BJ (cell line): Measurements from ENCODE around the gene WDTC1. TPM values are rescaled to one million over a fixed set of nuclear protein-coding genes. Genes with fewer than 3 reads are reported as not detected.
"Not testable (repeated sequence)": the region's sequence is repeated elsewhere in the genome, so short reads cannot be mapped to it uniquely, and the experiment has no call there.

Experiments used
- CTCF ChIA-PET: fragments of 350-600 bp; formaldehyde crosslinking; extraction: SDS; loops from one replicate; lab custom pipeline; 2021; ENCODE audit warnings: antibody characterized with exemption, inconsistent platforms; lab: Yijun Ruan, JAX
- POLR2A ChIA-PET: fragments of 300-600 bp; sonication (Branson Sonifier 250); formaldehyde crosslinking; extraction: SDS; loops from one replicate; lab custom pipeline; 2021; ENCODE audit warnings: antibody characterized with exemption; lab: Charles Lee
- DNase-seq: peaks from one replicate; pipeline ENCODE4 v3.0.0-alpha.2; 2011; ENCODE audit warnings: low read depth
- H3K27me3 ChIP-seq: 2 replicates; pipeline ENCODE4 v1.6.0; 2011; ENCODE audit warnings: low read length; ENCODE audit not compliant: control insufficient read depth, insufficient read depth
- H3K36me3 ChIP-seq: 2 replicates; pipeline ENCODE4 v1.5.1; 2011; ENCODE audit warnings: low read length; ENCODE audit not compliant: control insufficient read depth, insufficient read depth
- H3K4me3 ChIP-seq: 2 replicates; pipeline ENCODE4 v1.5.1; 2011; ENCODE audit warnings: low read depth, mild to moderate bottlenecking, control low read depth, low read length
- polyA plus RNA-seq: library from polyadenylated mRNA; depleted of rRNA; stranded (reverse); fragments of >200 nt; gene quantifications from 2 replicates; pipeline ENCODE4 v1.2.3, GENCODE V29; 2011
- TF ChIP-seq, protein P1 (sequence below): IDR thresholded peaks from 2 replicates; pipeline ENCODE4 v1.5.1; 2011; ENCODE audit warnings: low read depth, mild to moderate bottlenecking, control low read depth, inconsistent platforms, low read length, moderate library complexity; ENCODE audit not compliant: insufficient read depth

Gene WDTC1
- polyA plus RNA-seq, 1 experiment = 16.4 TPM

DNA sequence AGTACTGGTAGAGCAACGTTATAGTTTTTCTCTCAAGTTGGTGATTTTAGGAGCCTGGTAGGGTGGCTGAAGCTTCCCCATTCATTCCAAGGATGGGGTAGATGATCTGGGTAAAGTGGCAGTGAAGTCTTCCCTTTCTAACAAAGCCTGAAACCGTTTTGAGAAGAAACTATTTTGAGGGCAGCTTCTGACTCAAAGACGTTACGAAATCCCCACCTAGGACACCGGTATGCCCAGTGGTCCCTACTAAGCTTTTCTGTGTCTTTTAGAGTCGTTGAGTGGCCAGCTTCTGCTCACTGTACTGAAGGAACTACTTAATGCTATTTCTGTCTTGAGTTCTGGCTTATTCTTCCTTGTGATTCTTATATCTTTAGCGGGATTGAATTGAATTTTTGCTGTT lies 1.4 kb downstream of the WDTC1 start:
- CTCF ChIA-PET = interaction anchor here (1.1 to 1.4 kb wide), 2 partner anchors 60 to 133 kb away, joined by 4 to 5 read pairs; no protein-coding TSS in a partner anchor
- Histone ChIP-seq H3K27me3 (no peaks in the 10 kb centered on the region), H3K4me3 (peak overlapping the region; percentile 73), H3K36me3 (no peaks in the 10 kb centered on the region)
- TF ChIP-seq, protein P1, sequence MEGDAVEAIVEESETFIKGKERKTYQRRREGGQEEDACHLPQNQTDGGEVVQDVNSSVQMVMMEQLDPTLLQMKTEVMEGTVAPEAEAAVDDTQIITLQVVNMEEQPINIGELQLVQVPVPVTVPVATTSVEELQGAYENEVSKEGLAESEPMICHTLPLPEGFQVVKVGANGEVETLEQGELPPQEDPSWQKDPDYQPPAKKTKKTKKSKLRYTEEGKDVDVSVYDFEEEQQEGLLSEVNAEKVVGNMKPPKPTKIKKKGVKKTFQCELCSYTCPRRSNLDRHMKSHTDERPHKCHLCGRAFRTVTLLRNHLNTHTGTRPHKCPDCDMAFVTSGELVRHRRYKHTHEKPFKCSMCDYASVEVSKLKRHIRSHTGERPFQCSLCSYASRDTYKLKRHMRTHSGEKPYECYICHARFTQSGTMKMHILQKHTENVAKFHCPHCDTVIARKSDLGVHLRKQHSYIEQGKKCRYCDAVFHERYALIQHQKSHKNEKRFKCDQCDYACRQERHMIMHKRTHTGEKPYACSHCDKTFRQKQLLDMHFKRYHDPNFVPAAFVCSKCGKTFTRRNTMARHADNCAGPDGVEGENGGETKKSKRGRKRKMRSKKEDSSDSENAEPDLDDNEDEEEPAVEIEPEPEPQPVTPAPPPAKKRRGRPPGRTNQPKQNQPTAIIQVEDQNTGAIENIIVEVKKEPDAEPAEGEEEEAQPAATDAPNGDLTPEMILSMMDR = no peak
- POLR2A ChIA-PET = no interaction called here
- DNase-seq = no peak

- ChIA-PET POLR2A (no interaction called here), CTCF (interaction anchor here (0.7 to 1.5 kb wide), 3 partner anchors 25 to 191 kb away, joined by 3 to 4 read pairs (median 4); no protein-coding TSS in a partner anchor)
- Histone ChIP-seq H3K4me3 (no peak overlapping the region), H3K36me3 (no peaks in the 10 kb centered on the region), H3K27me3 (no peaks in the 10 kb centered on the region)
- no peak for DNase-seq
- TF ChIP-seq, protein P1 = no peak
These were observed 2.7 kb downstream of the WDTC1 start for GRCh38 chr1:27237112-27237511.

GRCh38 chr1:27238032-27238431 lies 3.6 kb downstream of the WDTC1 start:
- ChIA-PET POLR2A (no interaction called here), CTCF (interaction anchor here (1.1 to 1.5 kb wide), 3 partner anchors 40 to 192 kb away, joined by 3 to 4 read pairs (median 4); no protein-coding TSS in a partner anchor)
- Histone ChIP-seq H3K4me3 (no peak overlapping the region), H3K36me3 (no peaks in the 10 kb centered on the region), H3K27me3 (no peaks in the 10 kb centered on the region)
- DNase-seq = no peak
- TF ChIP-seq, protein P1 = no peak

GRCh38 chr1:27241677-27242076 lies 7.2 kb downstream of the WDTC1 start:
- TF ChIP-seq, protein P1 = no peak
- CTCF ChIA-PET = interaction anchor here (1.2 to 1.3 kb wide), 2 partner anchors 9 to 42 kb away, joined by 3 to 4 read pairs; no protein-coding TSS in a partner anchor
- Histone ChIP-seq H3K27me3 (no peaks in the 10 kb centered on the region), H3K4me3 (no peak overlapping the region), H3K36me3 (no peaks in the 10 kb centered on the region)
- POLR2A ChIA-PET = no interaction called here
- DNase-seq = no peak

DNA sequence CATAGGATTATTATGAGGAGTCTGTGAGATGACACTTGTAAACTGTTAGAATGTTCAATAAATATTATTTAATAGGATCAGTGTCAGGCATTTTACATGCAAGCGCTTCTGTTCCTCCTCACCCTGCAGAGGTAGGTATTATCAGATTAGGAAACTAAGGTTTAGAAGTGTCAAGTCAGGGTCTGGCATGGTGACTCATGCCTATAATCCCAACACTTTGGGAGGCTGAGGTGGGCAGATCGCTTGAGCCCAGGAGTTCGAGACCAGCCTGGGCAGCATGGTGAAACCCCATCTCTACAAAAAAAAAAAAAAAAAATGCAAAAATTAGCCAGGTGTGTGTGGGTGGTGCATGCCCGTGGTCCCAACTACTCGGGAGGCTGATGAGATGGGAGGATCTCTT lies 9.2 kb downstream of the WDTC1 start:
- DNase-seq, POLR2A ChIA-PET, H3K27me3 ChIP-seq, H3K4me3 ChIP-seq, H3K36me3 ChIP-seq: not testable (repeated sequence)
- CTCF ChIA-PET = interaction anchor here (0.7 to 0.8 kb wide), 2 partner anchors 10 to 13 kb away, joined by 3 read pairs; no protein-coding TSS in a partner anchor

GRCh38 chr1:27246194-27246593 lies 11.8 kb downstream of the WDTC1 start:
- TF ChIP-seq, protein P1 = no peak
- Histone ChIP-seq H3K4me3 (no peak overlapping the region), H3K36me3 (no peaks in the 10 kb centered on the region), H3K27me3 (no peaks in the 10 kb centered on the region)
- ChIA-PET CTCF (no interaction called here), POLR2A (no interaction called here)
- no peak for DNase-seq
